Adrenal gland (tissue), 12 donors: ENCODE measurements around the gene OR4D9. TPM values are rescaled to one million over a fixed set of nuclear protein-coding genes. Genes with fewer than 3 reads are reported as not detected.

Experiments used
- DNase-seq, 7 donors: peaks; one replicate each; pipeline ENCODE4 v3.0.0-alpha.2; 2019 to 2020
- H3K27ac ChIP-seq, 5 donors: fragments of 200-600 bp; sonication (generic) in 4 of 5; 1 replicate in 3 of 5; 2 replicates in 2 of 5; pipeline versions ENCODE4 v1.5.1 to v1.8.0; 2016 to 2020; ENCODE audit warnings: mild to moderate bottlenecking in 1 of 5
- H3K27me3 ChIP-seq: fragments of 200-600 bp; 2 replicates; pipeline ENCODE4 v1.8.0; 2021
- H3K36me3 ChIP-seq, 2 donors: fragments of 200-600 bp; replicated peaks in 1 of 2; 1 replicate in 1 of 2; 2 replicates in 1 of 2; pipeline versions ENCODE4 v1.5.1 to v1.8.0; 2018 to 2022
- H3K4me1 ChIP-seq, 2 donors: fragments of 200-600 bp; replicated peaks in 1 of 2; 1 replicate in 1 of 2; 2 replicates in 1 of 2; pipeline versions ENCODE4 v1.5.1 to v1.8.0; 2018 to 2021
- H3K4me3 ChIP-seq, 4 donors: fragments of 200-600 bp; sonication (generic) in 3 of 4; one replicate each; pipeline ENCODE4 v1.5.1; 2016 to 2018
- H3K9me3 ChIP-seq, 3 donors: fragments of 200-600 bp; sonication (generic) in 1 of 3; replicated peaks in 1 of 3; 1 replicate in 2 of 3; 2 replicates in 1 of 3; pipeline versions ENCODE4 v1.5.1 to v1.8.0; 2016 to 2021
- POLR2A ChIP-seq, 2 donors: fragments of 450-650 bp; IDR thresholded peaks; one replicate each; pipeline ENCODE4 v1.6.1; 2017; ENCODE audit warnings: antibody characterized with exemption in 2 of 2, mild to moderate bottlenecking in 2 of 2, moderate library complexity in 1 of 2
- WGBS, 4 donors: extraction: QIAGEN DNeasy Blood & Tissue Kit in 2 of 4; methylation state at CpG; one replicate each; pipeline versions ENCODE4 v1.1.5 to v1.1.7; 2013 to 2017; 5-methylcytosine and 5-hydroxymethylcytosine counted together
- intact Hi-C, 2 donors: fragments of 100-400 bp; cut with DNase I; formaldehyde crosslinking; loops; one replicate each; pipeline versions ENCODE4 v1.14.1 to v1.15.0; 2022 to 2023
- polyA plus RNA-seq, 3 donors: library from polyadenylated mRNA; stranded (reverse); fragments of 200-250 nt in 2 of 3; fragments of 350-450 nt in 1 of 3; fragmentation: Illumina TruSeq in 1 of 3; extraction: RNeasy Lipid Tissue Mini Kit (QIAGEN cat#74804) in 1 of 3; gene quantifications; one replicate each; pipeline ENCODE4 v1.2.3, GENCODE V29; 2013 to 2014
- total RNA-seq, 9 donors: library from RNA; depleted of rRNA in 4 of 9; stranded (reverse); fragments of >200 nt in 4 of 9; fragments of 120-200 nt in 1 of 9; fragmentation: NEBNext Ultra II Directional in 1 of 9; extraction: Animal tissue kit (Norgen Biotek cat#: 25700) in 1 of 9; gene quantifications; one replicate each; pipeline versions ENCODE4 v1.1.0 to v1.2.4, GENCODE V29; 2013 to 2023
- TF ChIP-seq, protein P1 (sequence below), 6 experiments: fragments of 450-650 bp in 4 of 6; fragments of 200-600 bp in 2 of 6; sonication (generic) in 1 of 6; IDR thresholded peaks; 1 replicate in 5 of 6; 2 replicates in 1 of 6; pipeline versions ENCODE4 v1.5.1 to v1.8.0; 2016 to 2021; ENCODE audit warnings: antibody characterized with exemption in 6 of 6, mild to moderate bottlenecking in 2 of 6, moderate library complexity in 1 of 6
- donor health status: healthy with polysubstance abuse.
- donor health status: Bipolar disorder and iron deficiency.
- donor health status: DM: yes; HTN: yes; CAD: no.
- donor health status: DM: no; HTN: no; CAD: no.
- donor health status: DM: no; HTN: no; CAD: no.
- donor health status: DM: yes; HTN: yes; CAD: no.

OR4D9 gene
- total and polyA plus RNA-seq, 12 donors = not detected

- intact Hi-C loops = no loop called here
- Histone ChIP-seq H3K27ac (no peak overlapping the region), H3K27me3 (peaks cover 3% of the 10 kb centered on the region), H3K36me3 (no peaks in the 10 kb centered on the region), H3K4me1 (no peaks in the 10 kb centered on the region), H3K4me3 (no peak overlapping the region), H3K9me3 (no peaks in the 10 kb centered on the region)
- TF ChIP-seq, protein P1, sequence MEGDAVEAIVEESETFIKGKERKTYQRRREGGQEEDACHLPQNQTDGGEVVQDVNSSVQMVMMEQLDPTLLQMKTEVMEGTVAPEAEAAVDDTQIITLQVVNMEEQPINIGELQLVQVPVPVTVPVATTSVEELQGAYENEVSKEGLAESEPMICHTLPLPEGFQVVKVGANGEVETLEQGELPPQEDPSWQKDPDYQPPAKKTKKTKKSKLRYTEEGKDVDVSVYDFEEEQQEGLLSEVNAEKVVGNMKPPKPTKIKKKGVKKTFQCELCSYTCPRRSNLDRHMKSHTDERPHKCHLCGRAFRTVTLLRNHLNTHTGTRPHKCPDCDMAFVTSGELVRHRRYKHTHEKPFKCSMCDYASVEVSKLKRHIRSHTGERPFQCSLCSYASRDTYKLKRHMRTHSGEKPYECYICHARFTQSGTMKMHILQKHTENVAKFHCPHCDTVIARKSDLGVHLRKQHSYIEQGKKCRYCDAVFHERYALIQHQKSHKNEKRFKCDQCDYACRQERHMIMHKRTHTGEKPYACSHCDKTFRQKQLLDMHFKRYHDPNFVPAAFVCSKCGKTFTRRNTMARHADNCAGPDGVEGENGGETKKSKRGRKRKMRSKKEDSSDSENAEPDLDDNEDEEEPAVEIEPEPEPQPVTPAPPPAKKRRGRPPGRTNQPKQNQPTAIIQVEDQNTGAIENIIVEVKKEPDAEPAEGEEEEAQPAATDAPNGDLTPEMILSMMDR (IDR thresholded peaks at IDR 0.05) = no peak
- no peak for TF ChIP-seq POLR2A (IDR thresholded peaks at IDR 0.05)
- DNase-seq = no peak
These were observed 31.4 kb upstream of the OR4D9 start for GRCh38 chr11:59479906-59480305.

DNA sequence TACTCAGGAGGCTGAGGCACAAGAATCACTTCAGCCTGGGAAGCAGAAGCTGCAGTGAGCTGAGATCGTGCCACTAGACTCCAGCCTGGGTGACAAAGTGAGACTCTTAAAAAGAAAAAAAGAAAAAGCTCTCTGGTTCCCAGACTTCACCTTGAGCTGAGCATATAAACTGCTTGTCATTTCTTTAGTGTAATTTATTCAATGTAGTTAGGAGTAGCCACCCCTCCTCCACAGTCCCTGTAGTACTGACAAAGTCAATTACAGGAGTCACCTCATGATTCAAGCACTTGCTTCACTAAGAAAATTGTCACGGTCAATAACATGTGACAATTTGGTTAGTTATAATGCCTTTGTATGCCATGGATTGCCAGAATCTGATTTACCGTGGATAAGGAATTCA, 31.0 kb upstream of the OR4D9 start:
- Histone ChIP-seq H3K36me3 (no peaks in the 10 kb centered on the region), H3K4me1 (no peaks in the 10 kb centered on the region), H3K27ac (no peak overlapping the region), H3K4me3 (no peak overlapping the region), H3K9me3 (no peaks in the 10 kb centered on the region), H3K27me3 (peaks cover 3% of the 10 kb centered on the region)
- WGBS, 4 donors = 70 to 78% (median 71%) methylated on average over 3 of the region's 3 CpGs
- intact Hi-C loops = no loop called here
- TF ChIP-seq POLR2A (IDR thresholded peaks at IDR 0.05) = no peak
- TF ChIP-seq, protein P1 (IDR thresholded peaks at IDR 0.05) = no peak
- DNase-seq = no peak

DNA sequence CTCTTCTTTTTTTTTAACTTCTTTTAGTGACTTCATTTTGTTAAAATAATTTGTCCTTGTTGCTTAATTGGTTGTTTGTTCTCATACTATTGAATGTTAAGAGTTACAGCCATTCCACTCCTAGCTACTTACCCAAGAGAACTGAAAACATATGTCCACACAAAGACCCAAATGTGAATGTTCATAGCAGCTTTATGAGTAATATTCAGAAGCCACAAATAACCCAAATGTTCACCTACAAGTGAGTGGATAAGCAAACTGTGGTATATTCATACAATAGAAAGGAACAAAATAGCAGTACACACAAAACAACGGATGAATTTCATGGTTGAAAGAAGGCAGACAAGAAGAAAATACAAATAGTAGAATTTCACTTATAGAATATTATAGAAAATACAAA, 9.4 kb upstream of the OR4D9 start:
- DNase-seq = no peak
- no peak overlapping the region for H3K4me3 ChIP-seq
- no peak overlapping the region for H3K27ac ChIP-seq
- H3K36me3 ChIP-seq = no peaks in the 10 kb centered on the region
- 50 to 83% (median 66%) methylated on average over 1 of the region's 1 CpG for WGBS, 4 donors
- TF ChIP-seq POLR2A (IDR thresholded peaks at IDR 0.05) = no peak
- TF ChIP-seq, protein P1 (IDR thresholded peaks at IDR 0.05) = no peak
- no peaks in the 10 kb centered on the region for H3K27me3 ChIP-seq
- H3K9me3 ChIP-seq = no peaks in the 10 kb centered on the region
- intact Hi-C loops = no loop called here
- H3K4me1 ChIP-seq = no peaks in the 10 kb centered on the region

GRCh38 chr11:59503276-59503675, 8.1 kb upstream of the OR4D9 start, which contains the start of gene OR4D11:
Gene OR4D11, plus strand, starts transcription at chr11:59503576. Its CDS starts 0 bp downstream, at chr11:59503576.
- Histone ChIP-seq H3K4me1 (no peaks in the 10 kb centered on the region), H3K27me3 (no peaks in the 10 kb centered on the region), H3K27ac (no peak within 1 kb of the TSS), H3K9me3 (no peaks in the 10 kb centered on the region), H3K36me3 (no peaks in the 10 kb centered on the region), H3K4me3 (no peak within 1 kb of the TSS)
- no peak for DNase-seq
- intact Hi-C loops = no loop called here
- no peak for TF ChIP-seq POLR2A (IDR thresholded peaks at IDR 0.05)
- TF ChIP-seq, protein P1 (IDR thresholded peaks at IDR 0.05) = no peak
